Effector memory CD4-positive, alpha-beta T cell (primary cell): ENCODE data around the gene MICALL2.
"Not testable (repeated sequence)": the region's sequence is repeated elsewhere in the genome, so short reads cannot be mapped to it uniquely, and the experiment has no call there.

Source experiments
- DNase-seq, 3 donors: peaks; one replicate each; pipeline ENCODE4 v3.0.0-alpha.2; 2020
- H3K27ac ChIP-seq: 2 replicates; pipeline ENCODE4 v1.7.0; 2013; ENCODE audit warnings: mild to moderate bottlenecking, low read length, moderate library complexity; ENCODE audit not compliant: insufficient read depth, poor library complexity, severe bottlenecking
- H3K27me3 ChIP-seq: replicated peaks from 2 replicates; pipeline ENCODE4 v1.7.0; 2013; ENCODE audit warnings: mild to moderate bottlenecking, low read length; ENCODE audit not compliant: insufficient read depth, control insufficient read depth, poor library complexity, severe bottlenecking
- H3K36me3 ChIP-seq: 2 replicates; pipeline ENCODE4 v1.7.0; 2013; ENCODE audit warnings: mild to moderate bottlenecking, low read length, moderate library complexity; ENCODE audit not compliant: control insufficient read depth, insufficient read depth
- H3K4me1 ChIP-seq: 2 replicates; pipeline ENCODE4 v1.7.0; 2013; ENCODE audit warnings: low read length, mild to moderate bottlenecking; ENCODE audit not compliant: control insufficient read depth, insufficient read depth, poor library complexity, severe bottlenecking
- H3K4me3 ChIP-seq: 2 replicates; pipeline ENCODE4 v1.7.0; 2013; ENCODE audit warnings: low read length, low read depth, mild to moderate bottlenecking; ENCODE audit not compliant: insufficient read depth, poor library complexity, severe bottlenecking
- H3K9me3 ChIP-seq: 2 replicates; pipeline ENCODE4 v1.7.0; 2013; ENCODE audit warnings: mild to moderate bottlenecking, low read length, moderate library complexity; ENCODE audit not compliant: control insufficient read depth

MICALL2 gene

GRCh38 chr7:1443587-1444200, 15.6 kb downstream of the MICALL2 start:
- not testable (repeated sequence) for H3K4me1 ChIP-seq, H3K27me3 ChIP-seq, H3K4me3 ChIP-seq, DNase-seq, H3K36me3 ChIP-seq, H3K9me3 ChIP-seq, H3K27ac ChIP-seq

GRCh38 chr7:1442355-1443124, 16.7 kb downstream of the MICALL2 start:
- no peaks in the 10 kb centered on the region for H3K36me3 ChIP-seq
- no peak overlapping the region for H3K27ac ChIP-seq
- no peak for DNase-seq
- H3K9me3 ChIP-seq, result no peaks in the 10 kb centered on the region
- no peaks in the 10 kb centered on the region for H3K4me1 ChIP-seq
- no peak overlapping the region for H3K4me3 ChIP-seq
- no peaks in the 10 kb centered on the region for H3K27me3 ChIP-seq

- H3K9me3 ChIP-seq, result no peaks in the 10 kb centered on the region
- no peaks in the 10 kb centered on the region for H3K36me3 ChIP-seq
- no peak overlapping the region for H3K27ac ChIP-seq
- no peak for DNase-seq
- H3K27me3 ChIP-seq, result no peaks in the 10 kb centered on the region
- no peaks in the 10 kb centered on the region for H3K4me1 ChIP-seq
- no peak overlapping the region for H3K4me3 ChIP-seq
Observed at GRCh38 chr7:1441615-1442354, 17.5 kb downstream of the MICALL2 start.

GRCh38 chr7:1440620-1441019, 18.6 kb downstream of the MICALL2 start:
- Histone ChIP-seq H3K4me3 (no peak overlapping the region), H3K27ac (no peak overlapping the region), H3K9me3 (no peaks in the 10 kb centered on the region), H3K4me1 (no peaks in the 10 kb centered on the region), H3K36me3 (no peaks in the 10 kb centered on the region), H3K27me3 (no peaks in the 10 kb centered on the region)
- DNase-seq, result no peak

- Histone ChIP-seq H3K4me1 (no peaks in the 10 kb centered on the region), H3K4me3 (no peak overlapping the region), H3K9me3 (no peaks in the 10 kb centered on the region), H3K36me3 (no peaks in the 10 kb centered on the region), H3K27ac (no peak overlapping the region), H3K27me3 (no peaks in the 10 kb centered on the region)
- DNase-seq, result no peak
Observed at GRCh38 chr7:1439373-1440363, 19.6 kb downstream of the MICALL2 start.

GRCh38 chr7:1438821-1439220, 20.4 kb downstream of the MICALL2 start:
- H3K27ac ChIP-seq, result no peak overlapping the region
- no peak for DNase-seq
- no peaks in the 10 kb centered on the region for H3K36me3 ChIP-seq
- no peaks in the 10 kb centered on the region for H3K27me3 ChIP-seq
- no peaks in the 10 kb centered on the region for H3K9me3 ChIP-seq
- H3K4me1 ChIP-seq, result no peaks in the 10 kb centered on the region
- H3K4me3 ChIP-seq, result no peak overlapping the region

GRCh38 chr7:1438208-1438607, 21.1 kb downstream of the MICALL2 start:
- Histone ChIP-seq H3K36me3 (no peaks in the 10 kb centered on the region), H3K9me3 (no peaks in the 10 kb centered on the region), H3K27me3 (no peaks in the 10 kb centered on the region), H3K4me1 (no peaks in the 10 kb centered on the region), H3K27ac (no peak overlapping the region), H3K4me3 (no peak overlapping the region)
- DNase-seq, result no peak

- Histone ChIP-seq H3K4me1 (peaks cover 4% of the 10 kb centered on the region), H3K36me3 (no peaks in the 10 kb centered on the region), H3K9me3 (no peaks in the 10 kb centered on the region), H3K27me3 (no peaks in the 10 kb centered on the region), H3K4me3 (no peak overlapping the region), H3K27ac (no peak overlapping the region)
- no peak for DNase-seq
Observed at GRCh38 chr7:1437155-1437880, 22.0 kb downstream of the MICALL2 start.

GRCh38 chr7:1436608-1437007, 22.7 kb downstream of the MICALL2 start:
- H3K27me3 ChIP-seq, result no peaks in the 10 kb centered on the region
- H3K36me3 ChIP-seq, result no peaks in the 10 kb centered on the region
- H3K9me3 ChIP-seq, result no peaks in the 10 kb centered on the region
- no peak for DNase-seq
- no peak overlapping the region for H3K27ac ChIP-seq
- peaks cover 7% of the 10 kb centered on the region for H3K4me1 ChIP-seq
- H3K4me3 ChIP-seq, result no peak overlapping the region
